ENCODE data around the gene SPA17.

The SPA17 gene

GRCh38 chr11:124732230-124732629, 58.5 kb downstream of the SPA17 start:
- H3K4me1 ChIP-seq (ENCODE audit: insufficient read depth, poor library complexity, severe bottlenecking) = no peaks in the 10 kb centered on the region
- no peak overlapping the region for H3K27ac ChIP-seq (ENCODE audit: poor library complexity, severe bottlenecking)
- no peak for ATAC-seq (ENCODE audit: low read depth)
- no peaks in the 10 kb centered on the region for H3K27me3 ChIP-seq (ENCODE audit: insufficient read depth, poor library complexity, severe bottlenecking)
- H3K9me3 ChIP-seq (ENCODE audit: severe bottlenecking) = no peaks in the 10 kb centered on the region
- H3K36me3 ChIP-seq (ENCODE audit: low read depth) = no peaks in the 10 kb centered on the region
- no peak for DNase-seq (ENCODE audit: low spot score)
- no peak overlapping the region for H3K4me3 ChIP-seq (ENCODE audit: severe bottlenecking)
- no peak for TF ChIP-seq CTCF (IDR thresholded peaks at IDR 0.05; ENCODE audit: poor library complexity, severe bottlenecking)

GRCh38 chr11:124736736-124737135, 63.0 kb downstream of the SPA17 start:
- no peaks in the 10 kb centered on the region for H3K27me3 ChIP-seq (ENCODE audit: insufficient read depth, poor library complexity, severe bottlenecking)
- H3K4me1 ChIP-seq (ENCODE audit: insufficient read depth, poor library complexity, severe bottlenecking) = peaks cover 4% of the 10 kb centered on the region
- no peak for TF ChIP-seq CTCF (IDR thresholded peaks at IDR 0.05; ENCODE audit: poor library complexity, severe bottlenecking)
- DNase-seq (ENCODE audit: low spot score) = no peak
- no peaks in the 10 kb centered on the region for H3K36me3 ChIP-seq (ENCODE audit: low read depth)
- no peaks in the 10 kb centered on the region for H3K9me3 ChIP-seq (ENCODE audit: severe bottlenecking)
- H3K4me3 ChIP-seq (ENCODE audit: severe bottlenecking) = no peak overlapping the region
- no peak for ATAC-seq (ENCODE audit: low read depth)
- no peak overlapping the region for H3K27ac ChIP-seq (ENCODE audit: poor library complexity, severe bottlenecking)

GRCh38 chr11:124737638-124738305, 64.1 kb downstream of the SPA17 start:
- no peaks in the 10 kb centered on the region for H3K9me3 ChIP-seq (ENCODE audit: severe bottlenecking)
- no peak overlapping the region for H3K4me3 ChIP-seq (ENCODE audit: severe bottlenecking)
- DNase-seq (ENCODE audit: low spot score) (no peak), ATAC-seq (ENCODE audit: low read depth) (no peak)
- H3K27me3 ChIP-seq (ENCODE audit: insufficient read depth, poor library complexity, severe bottlenecking) = no peaks in the 10 kb centered on the region
- no peaks in the 10 kb centered on the region for H3K36me3 ChIP-seq (ENCODE audit: low read depth)
- TF ChIP-seq CTCF (IDR thresholded peaks at IDR 0.05; ENCODE audit: poor library complexity, severe bottlenecking) = no peak
- no peak overlapping the region for H3K27ac ChIP-seq (ENCODE audit: poor library complexity, severe bottlenecking)
- H3K4me1 ChIP-seq (ENCODE audit: insufficient read depth, poor library complexity, severe bottlenecking) = peaks cover 4% of the 10 kb centered on the region

- H3K4me1 ChIP-seq (ENCODE audit: insufficient read depth, poor library complexity, severe bottlenecking) = peaks cover 4% of the 10 kb centered on the region
- no peak overlapping the region for H3K27ac ChIP-seq (ENCODE audit: poor library complexity, severe bottlenecking)
- H3K27me3 ChIP-seq (ENCODE audit: insufficient read depth, poor library complexity, severe bottlenecking) = no peaks in the 10 kb centered on the region
- no peak for DNase-seq (ENCODE audit: low spot score)
- TF ChIP-seq CTCF (IDR thresholded peaks at IDR 0.05; ENCODE audit: poor library complexity, severe bottlenecking) = no peak
- no peak overlapping the region for H3K4me3 ChIP-seq (ENCODE audit: severe bottlenecking)
- no peaks in the 10 kb centered on the region for H3K9me3 ChIP-seq (ENCODE audit: severe bottlenecking)
- no peak for ATAC-seq (ENCODE audit: low read depth)
- H3K36me3 ChIP-seq (ENCODE audit: low read depth) = no peaks in the 10 kb centered on the region
Measured at GRCh38 chr11:124738713-124739478, 65.2 kb downstream of the SPA17 start.

Measured in RWPE2 (cell line).